CD4-positive, CD25-positive, alpha-beta regulatory T cell (primary cell): ENCODE measurements around the gene TMEM131L. TPM values are rescaled to one million over a fixed set of nuclear protein-coding genes. Genes with fewer than 3 reads are reported as not detected.
A peak's percentile ranks its signal among the peaks of the same experiment; 100 is the strongest.

Experiments
- ATAC-seq, 2 donors: fragments of 150-1000 bp; cut with Tn5 transposase; one replicate each; pipeline ENCODE4 v1.10.0; 2021; ENCODE audit warnings: low read depth in 2 of 2, moderate number of reproducible peaks in 2 of 2, moderate library complexity in 1 of 2
- DNase-seq, 3 donors: peaks; one replicate each; pipeline versions ENCODE4 v3.0.0 to v3.0.0-alpha.2; 2012 to 2022; ENCODE audit warnings: mixed read lengths in 1 of 3
- H3K27ac ChIP-seq: one replicate; pipeline ENCODE4 v1.7.0; 2013; ENCODE audit warnings: mild to moderate bottlenecking, low read length; ENCODE audit not compliant: insufficient read depth, poor library complexity, severe bottlenecking
- H3K27me3 ChIP-seq: one replicate; pipeline ENCODE4 v1.7.0; 2013; ENCODE audit warnings: low read length; ENCODE audit not compliant: control insufficient read depth, insufficient read depth
- H3K36me3 ChIP-seq: one replicate; pipeline ENCODE4 v1.7.0; 2013; ENCODE audit warnings: mild to moderate bottlenecking, low read length, moderate library complexity; ENCODE audit not compliant: control insufficient read depth, insufficient read depth
- H3K4me1 ChIP-seq: 2 replicates; pipeline ENCODE4 v1.7.0; 2013; ENCODE audit warnings: mild to moderate bottlenecking, low read length; ENCODE audit not compliant: insufficient read depth, control insufficient read depth, poor library complexity, severe bottlenecking
- H3K4me3 ChIP-seq: one replicate; pipeline ENCODE4 v1.7.0; 2013; ENCODE audit warnings: low read depth, mild to moderate bottlenecking, low read length, moderate library complexity
- H3K9me3 ChIP-seq, 2 experiments: 1 replicate in 1 of 2; 2 replicates in 1 of 2; pipeline ENCODE4 v1.7.0; 2013; ENCODE audit warnings: low read length in 2 of 2, mild to moderate bottlenecking in 1 of 2, moderate library complexity in 1 of 2; ENCODE audit not compliant: control insufficient read depth in 2 of 2
- H3K27ac Mint-ChIP-seq, 3 donors: one replicate each; pipeline ENCODE4 v1.8.0; 2020 to 2022; ENCODE audit warnings: mild to moderate bottlenecking in 3 of 3, mixed read lengths in 3 of 3, moderate library complexity in 2 of 3
- H3K27me3 Mint-ChIP-seq: one replicate; pipeline ENCODE4 v1.8.0; 2022; ENCODE audit warnings: mild to moderate bottlenecking, mixed read lengths
- H3K36me3 Mint-ChIP-seq: one replicate; pipeline ENCODE4 v1.8.0; 2020; ENCODE audit warnings: mixed read lengths
- H3K4me1 Mint-ChIP-seq, 4 donors: one replicate each; pipeline ENCODE4 v1.8.0; 2020 to 2022; ENCODE audit warnings: mixed read lengths in 4 of 4, mild to moderate bottlenecking in 1 of 4
- H3K4me3 Mint-ChIP-seq, 4 donors: one replicate each; pipeline ENCODE4 v1.8.0; 2020 to 2022; ENCODE audit warnings: mild to moderate bottlenecking in 4 of 4, mixed read lengths in 4 of 4, moderate library complexity in 3 of 4
- H3K9me3 Mint-ChIP-seq, 7 donors: one replicate each; pipeline ENCODE4 v1.8.0; 2020 to 2022; ENCODE audit warnings: mixed read lengths in 7 of 7, mild to moderate bottlenecking in 3 of 7, moderate library complexity in 2 of 7
- polyA plus RNA-seq, 4 donors: library from polyadenylated mRNA; unstranded; fragments of 300-500 nt; fragmentation: Illumina TruSeq; gene quantifications; one replicate each; pipeline ENCODE4 v1.2.3, GENCODE V29; 2021
- total RNA-seq: library from RNA; stranded (reverse); gene quantifications from one replicate; pipeline ENCODE4 v1.2.3, GENCODE V29; 2022

Gene TMEM131L
- total and polyA plus RNA-seq, 5 donors from 2014 or later = 35.5 to 86.4 (median 44.1) TPM

DNA sequence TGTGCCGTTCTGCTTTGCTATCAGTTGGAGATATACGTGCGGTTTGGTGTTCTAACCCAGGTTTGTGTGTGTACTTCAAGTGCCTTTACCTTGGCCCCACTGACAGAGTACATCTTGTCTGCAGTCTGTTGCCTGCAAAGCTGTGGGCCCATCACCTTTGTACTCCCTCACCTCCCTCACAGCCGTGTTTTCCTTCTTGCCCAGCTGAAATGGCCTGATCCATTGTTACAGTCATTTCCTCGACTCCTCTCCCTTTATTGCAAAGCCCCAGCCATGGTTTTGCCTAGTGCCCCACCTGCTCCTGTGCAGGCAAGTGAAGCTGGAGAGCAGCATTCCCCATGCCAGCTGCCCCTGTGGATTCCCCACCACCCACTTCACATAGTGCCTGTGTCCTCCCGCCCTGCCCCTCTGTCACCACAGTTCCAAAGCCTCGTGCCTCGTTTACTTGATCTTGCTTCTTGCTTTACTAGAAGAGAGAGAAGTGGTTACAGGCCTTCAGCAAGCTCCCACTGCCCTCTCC, 162.7 kb downstream of the TMEM131L start:
- peak overlapping the region; percentile 29 to 53 (median 37) for H3K27ac Mint-ChIP-seq

GRCh38 chr4:153629776-153630175, 163.6 kb downstream of the TMEM131L start:
- Mint-ChIP-seq H3K4me1 (peaks cover 0 to 4% (median 1%) of the 10 kb centered on the region in 4 donors), H3K36me3 (peaks cover 63% of the 10 kb centered on the region), H3K27me3 (no peaks in the 10 kb centered on the region), H3K9me3 (no peaks in the 10 kb centered on the region), H3K4me3 (no peak overlapping the region), H3K27ac (peak overlapping the region in 1 of 3 donors; percentile 15)
- ATAC-seq (no peak), DNase-seq (no peak)
- H3K9me3 ChIP-seq = no peaks in the 10 kb centered on the region
- no peak overlapping the region for H3K4me3 ChIP-seq
- no peaks in the 10 kb centered on the region for H3K4me1 ChIP-seq
- peaks cover 100% of the 10 kb centered on the region for H3K36me3 ChIP-seq
- H3K27me3 ChIP-seq = no peaks in the 10 kb centered on the region
- H3K27ac ChIP-seq = no peak overlapping the region

More for the DNA sequence above, 162.7 kb downstream of the TMEM131L start:
- no peaks in the 10 kb centered on the region for H3K9me3 Mint-ChIP-seq
- peak overlapping the region in 1 of 4 donors; percentile 46 for H3K4me3 Mint-ChIP-seq
- H3K27ac ChIP-seq = no peak overlapping the region
- no peaks in the 10 kb centered on the region for H3K27me3 ChIP-seq
- H3K4me1 ChIP-seq = no peaks in the 10 kb centered on the region
- no peaks in the 10 kb centered on the region for H3K9me3 ChIP-seq
- peaks cover 60% of the 10 kb centered on the region for H3K36me3 Mint-ChIP-seq
- H3K27me3 Mint-ChIP-seq = no peaks in the 10 kb centered on the region
- peaks cover 0 to 4% (median 1%) of the 10 kb centered on the region in 4 donors for H3K4me1 Mint-ChIP-seq
- no peak overlapping the region for H3K4me3 ChIP-seq
- DNase-seq = no peak
- ATAC-seq = no peak
- peaks cover 98% of the 10 kb centered on the region for H3K36me3 ChIP-seq

DNA sequence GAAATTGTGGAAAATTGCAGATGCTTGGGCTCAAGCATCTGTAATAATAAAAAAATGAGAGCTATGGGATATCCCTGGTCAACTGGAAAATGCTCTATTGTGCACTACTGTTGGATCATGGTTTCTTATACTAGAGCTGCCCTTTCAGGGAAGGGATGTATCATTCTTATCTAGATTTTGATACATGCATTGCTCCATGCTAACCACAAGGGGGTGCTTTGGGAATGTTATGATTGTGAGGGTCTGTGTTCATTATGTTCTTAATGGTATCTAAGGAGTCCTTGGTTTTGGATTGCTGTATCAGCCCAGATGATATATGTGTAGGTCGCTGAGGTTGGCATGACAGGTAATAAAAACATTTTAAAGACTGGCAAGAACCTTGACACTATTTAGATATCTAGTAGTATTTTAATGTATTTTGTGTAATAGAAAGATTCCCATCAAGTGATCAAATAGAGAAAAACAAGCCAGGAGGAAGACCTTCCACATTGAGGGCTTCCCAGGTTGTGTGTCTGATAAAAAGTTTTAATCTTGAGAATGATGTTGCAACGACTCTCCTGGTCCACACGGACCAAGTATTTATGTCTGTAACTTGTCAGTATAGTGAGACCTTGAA, 168.7 kb downstream of the TMEM131L start:
- Histone ChIP-seq H3K4me1 (no peaks in the 10 kb centered on the region), H3K4me3 (no peak overlapping the region), H3K27me3 (no peaks in the 10 kb centered on the region), H3K27ac (no peak overlapping the region), H3K36me3 (peaks cover 78% of the 10 kb centered on the region), H3K9me3 (no peaks in the 10 kb centered on the region)
- H3K4me3 Mint-ChIP-seq = no peak overlapping the region
- DNase-seq (peak in 2 of 3 donors; percentile 19 to 30), ATAC-seq (peak in 1 of 2 donors; percentile 26)
- peaks cover 56% of the 10 kb centered on the region for H3K36me3 Mint-ChIP-seq
- no peaks in the 10 kb centered on the region for H3K27me3 Mint-ChIP-seq
- H3K27ac Mint-ChIP-seq = peak overlapping the region in 1 of 3 donors; percentile 6
- no peaks in the 10 kb centered on the region for H3K9me3 Mint-ChIP-seq
- peaks cover 0 to 5% (median 2%) of the 10 kb centered on the region in 4 donors for H3K4me1 Mint-ChIP-seq

DNA sequence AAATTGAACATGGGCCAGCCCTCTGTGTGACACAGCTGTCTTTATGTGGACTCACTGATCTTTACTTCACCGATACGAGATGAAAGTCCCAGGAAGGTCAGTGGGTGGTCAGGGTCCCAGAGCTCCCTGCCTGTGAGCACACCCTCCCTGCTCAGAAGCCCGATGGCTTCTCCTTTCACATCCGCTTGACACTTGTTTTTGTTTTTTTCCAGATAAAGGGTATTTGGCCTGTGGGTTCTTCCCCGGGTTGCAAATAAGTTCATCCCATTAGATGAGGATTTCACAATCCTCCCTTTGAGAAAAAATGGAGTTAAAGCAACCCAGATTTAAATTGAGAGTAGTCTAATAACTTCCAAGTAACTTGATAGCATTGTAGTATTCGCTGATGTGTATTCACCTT, 169.7 kb downstream of the TMEM131L start:
- no peaks in the 10 kb centered on the region for H3K27me3 Mint-ChIP-seq
- no peak overlapping the region for H3K4me3 Mint-ChIP-seq
- H3K27ac Mint-ChIP-seq = no peak overlapping the region
- peaks cover 68% of the 10 kb centered on the region for H3K36me3 ChIP-seq
- H3K27ac ChIP-seq = no peak overlapping the region
- DNase-seq (no peak), ATAC-seq (no peak)
- H3K9me3 ChIP-seq = no peaks in the 10 kb centered on the region
- peaks cover 0 to 7% (median 3%) of the 10 kb centered on the region in 4 donors for H3K4me1 Mint-ChIP-seq
- H3K27me3 ChIP-seq = no peaks in the 10 kb centered on the region
- no peaks in the 10 kb centered on the region for H3K9me3 Mint-ChIP-seq
- peaks cover 47% of the 10 kb centered on the region for H3K36me3 Mint-ChIP-seq
- no peaks in the 10 kb centered on the region for H3K4me1 ChIP-seq
- H3K4me3 ChIP-seq = no peak overlapping the region

GRCh38 chr4:153637201-153637600, 171.0 kb downstream of the TMEM131L start:
- no peak overlapping the region for H3K4me3 Mint-ChIP-seq

GRCh38 chr4:153638011-153638410, 171.9 kb downstream of the TMEM131L start:
- ATAC-seq (no peak), DNase-seq (no peak)
- H3K27me3 ChIP-seq = no peaks in the 10 kb centered on the region
- H3K27ac ChIP-seq = no peak overlapping the region
- H3K4me3 ChIP-seq = no peak overlapping the region
- H3K9me3 Mint-ChIP-seq = no peaks in the 10 kb centered on the region
- H3K36me3 ChIP-seq = peaks cover 47% of the 10 kb centered on the region
- no peak overlapping the region for H3K4me3 Mint-ChIP-seq
- no peaks in the 10 kb centered on the region for H3K4me1 ChIP-seq
- no peaks in the 10 kb centered on the region for H3K9me3 ChIP-seq
- H3K4me1 Mint-ChIP-seq = peaks cover 0 to 10% (median 5%) of the 10 kb centered on the region in 4 donors
- H3K27me3 Mint-ChIP-seq = no peaks in the 10 kb centered on the region
- peaks cover 35% of the 10 kb centered on the region for H3K36me3 Mint-ChIP-seq
- H3K27ac Mint-ChIP-seq = no peak overlapping the region

More at GRCh38 chr4:153637201-153637600, 171.0 kb downstream of the TMEM131L start:
- Histone ChIP-seq H3K4me1 (no peaks in the 10 kb centered on the region), H3K36me3 (peaks cover 55% of the 10 kb centered on the region), H3K27me3 (no peaks in the 10 kb centered on the region), H3K9me3 (no peaks in the 10 kb centered on the region), H3K27ac (no peak overlapping the region), H3K4me3 (no peak overlapping the region)
- DNase-seq = no peak
- ATAC-seq = no peak
- Mint-ChIP-seq H3K27ac (no peak overlapping the region), H3K4me1 (peaks cover 0 to 8% (median 4%) of the 10 kb centered on the region in 4 donors), H3K27me3 (no peaks in the 10 kb centered on the region), H3K9me3 (no peaks in the 10 kb centered on the region), H3K36me3 (peaks cover 42% of the 10 kb centered on the region)

- no peak for DNase-seq
- no peaks in the 10 kb centered on the region for H3K4me1 ChIP-seq
- no peaks in the 10 kb centered on the region for H3K9me3 Mint-ChIP-seq
- no peaks in the 10 kb centered on the region for H3K27me3 ChIP-seq
- H3K27ac Mint-ChIP-seq = peak overlapping the region in 1 of 3 donors; percentile 32
- ATAC-seq = no peak
- peaks cover 32% of the 10 kb centered on the region for H3K36me3 Mint-ChIP-seq
- H3K4me3 ChIP-seq = no peak overlapping the region
- no peak overlapping the region for H3K4me3 Mint-ChIP-seq
- peaks cover 37% of the 10 kb centered on the region for H3K36me3 ChIP-seq
- no peak overlapping the region for H3K27ac ChIP-seq
- no peaks in the 10 kb centered on the region for H3K27me3 Mint-ChIP-seq
- no peaks in the 10 kb centered on the region for H3K9me3 ChIP-seq
- peaks cover 4 to 13% (median 12%) of the 10 kb centered on the region in 4 donors for H3K4me1 Mint-ChIP-seq
Observed at GRCh38 chr4:153638999-153639398, 172.8 kb downstream of the TMEM131L start.
